K562 (cell line): ENCODE results near the gene EDEM1. TPM values are rescaled to one million over a fixed set of nuclear protein-coding genes. Genes with fewer than 3 reads are reported as not detected.
A peak's percentile ranks its signal among the peaks of the same experiment; 100 is the strongest.

Source experiments
- AFF1 ChIP-seq, 2 experiments: fragments of 450-650 bp; IDR thresholded peaks; 2 replicates each; pipeline ENCODE4 v1.6.1; 2018; ENCODE audit warnings: mild to moderate bottlenecking in 2 of 2, low read depth in 1 of 2; ENCODE audit not compliant: partially characterized antibody in 2 of 2
- ARID3A ChIP-seq: IDR thresholded peaks from 2 replicates; pipeline ENCODE4 v1.6.1; 2012; ENCODE audit warnings: low read depth, low read length, improper control_type of control experiment, borderline replicate concordance
- CEBPG ChIP-seq, 3 experiments: fragments of 200-800 bp in 1 of 3; sonication (Bioruptor generic) in 1 of 3; sonication (generic) in 1 of 3; formaldehyde crosslinking in 1 of 3; IDR thresholded peaks in 2 of 3; conservative IDR thresholded peaks in 1 of 3; 2 replicates each; pipeline versions ENCODE4 v1.6.1 to v1.8.0; 2016 to 2022; ENCODE audit warnings: missing compliant biosample characterization in 2 of 3, missing genetic modification characterization in 2 of 3, mild to moderate bottlenecking in 1 of 3, missing genetic modification reagents in 1 of 3
- CHD4 ChIP-seq: fragments of 200-600 bp; sonication (generic); IDR thresholded peaks from 3 replicates; pipeline ENCODE4 v1.6.1; 2012; ENCODE audit warnings: low read depth, mild to moderate bottlenecking, mixed read lengths, low read length, inconsistent platforms; ENCODE audit not compliant: insufficient read depth, insufficient replicate concordance, poor library complexity, severe bottlenecking
- CREM ChIP-seq: IDR thresholded peaks from 2 replicates; pipeline ENCODE4 v1.6.1; 2014; ENCODE audit warnings: antibody characterized with exemption, low read depth
- E2F8 ChIP-seq: fragments of 450-650 bp; IDR thresholded peaks from 2 replicates; pipeline ENCODE4 v1.7.1; 2018; ENCODE audit warnings: mild to moderate bottlenecking, low read depth; ENCODE audit not compliant: partially characterized antibody
- FOS ChIP-seq: IDR thresholded peaks from 3 replicates; pipeline ENCODE4 v1.6.1; 2011; ENCODE audit not compliant: insufficient read length; ENCODE audit errors: extremely low read depth
- FOXJ2 ChIP-seq: fragments of 200-800 bp; sonication (Bioruptor generic); IDR thresholded peaks from 2 replicates; pipeline ENCODE4 v1.6.1; 2016; ENCODE audit warnings: missing genetic modification characterization, missing compliant biosample characterization
- GTF2F1 ChIP-seq: IDR thresholded peaks from 2 replicates; pipeline ENCODE4 v1.6.1; 2011; ENCODE audit warnings: low read depth, low read length, improper control_type of control experiment
- HINFP ChIP-seq: fragments of 450-650 bp; conservative IDR thresholded peaks from 2 replicates; pipeline ENCODE4 v1.6.1; 2016; ENCODE audit warnings: missing genetic modification characterization, low read depth, mild to moderate bottlenecking, control low read depth, missing compliant biosample characterization
- KHSRP ChIP-seq: fragments of 450-650 bp; IDR thresholded peaks from 2 replicates; pipeline ENCODE4 v1.6.1; 2017
- RBM22 ChIP-seq: fragments of 200-400 bp; formaldehyde crosslinking; IDR thresholded peaks from 2 replicates; pipeline ENCODE4 v1.6.1; 2018; ENCODE audit warnings: low read length, low read depth; ENCODE audit not compliant: poor library complexity, severe bottlenecking
- SIN3B ChIP-seq: fragments of 450-650 bp; IDR thresholded peaks from 2 replicates; pipeline ENCODE4 v1.6.1; 2017; ENCODE audit warnings: low read depth, mild to moderate bottlenecking, moderate library complexity
- SMAD4 ChIP-seq: fragments of 250-450 bp; sonication (Bioruptor Pico); conservative IDR thresholded peaks from 2 replicates; pipeline ENCODE4 v1.8.0; 2021; ENCODE audit warnings: inconsistent platforms, mild to moderate bottlenecking, moderate library complexity
- ZNF436 ChIP-seq: fragments of 250-450, 450-650 bp; sonication (Bioruptor Pico); formaldehyde crosslinking; IDR thresholded peaks from 2 replicates; pipeline ENCODE4 v1.7.0; 2020; ENCODE audit warnings: mild to moderate bottlenecking
- ZNF444 ChIP-seq: fragments of 250-450 bp; sonication (Bioruptor Pico); IDR thresholded peaks from 2 replicates; pipeline ENCODE4 v1.4.0; 2020; ENCODE audit warnings: mild to moderate bottlenecking, moderate library complexity
- polyA plus RNA-seq, 8 experiments: library from polyadenylated mRNA; depleted of rRNA in 4 of 8; stranded (reverse) in 5 of 8; unstranded in 3 of 8; fragments of >200 nt; fragmentation: Nextera tagmentation in 2 of 8; fragmentation: Illumina TruSeq in 1 of 8; extraction: Ambion mirVana in 2 of 8; extraction: Trizol in 1 of 8; gene quantifications; 2 replicates each; pipeline versions ENCODE4 v1.2.1 to v1.2.3, GENCODE V29; 2011 to 2014; ENCODE audit warnings: inconsistent platforms in 1 of 8, missing spikeins in 1 of 8
- total RNA-seq, 7 experiments: library from RNA; depleted of rRNA in 6 of 7; stranded (reverse); fragments of >200 nt in 6 of 7; fragmentation: Illumina TruSeq in 2 of 7; extraction: Trizol in 2 of 7; gene quantifications; 2 replicates each; pipeline versions ENCODE4 v1.2.1 to v1.2.3, GENCODE V29; 2011 to 2021; ENCODE audit warnings: low replicate concordance in 1 of 7

EDEM1 gene
- total and polyA plus RNA-seq, 9 of the 15 experiments (the other 6 are each of a cell fraction or from before 2014, with no cell fraction given), result 6.2 to 36.7 (median 14.3) TPM

- TF ChIP-seq AFF1 (IDR thresholded peaks at IDR 0.05; ENCODE audit: low read depth in 1 of 2, partially characterized antibody in 2 of 2) (peak in 1 of 2 experiments; percentile 56), SIN3B (no peak), SMAD4 (CRISPR knock-in tag) (peak; percentile 81; the same call in 1 of the 2 replicates), ZNF444 (CRISPR knock-in tag) (no peak), E2F8 (no peak), CREM (0 out of 2 replicates have a peak, but pooled peaks have one; percentile 6), ZNF436 (no peak), GTF2F1 (no peak), CEBPG (CRISPR knock-in tag; IDR thresholded peaks at IDR 0.05) (peak; percentile 80), CEBPG (tag; conservative IDR thresholded peaks at IDR 0.05 in 1 of 2, IDR thresholded peaks at IDR 0.05 in 1 of 2) (peak; percentile 96 to 99), HINFP (tag) (no peak), CHD4 (no peak), ARID3A (no peak; the same call in 1 of the 2 replicates), FOXJ2 (tag) (0 out of 2 replicates have a peak, but pooled peaks have one; percentile 54), FOS (peak; percentile 85), RBM22 (no peak), KHSRP (0 out of 2 replicates have a peak, but pooled peaks have one; percentile 17)
These were observed 7.4 kb downstream of the EDEM1 start (continued) for GRCh38 chr3:5194801-5195509.
